GM12878 (cell line): Measurements from ENCODE around the gene TLCD3B.

Experiments used
- CTCF ChIP-seq, 3 experiments: IDR thresholded peaks in 2 of 3; conservative IDR thresholded peaks in 1 of 3; 2 replicates each; pipeline ENCODE4 v1.5.1; 2011; ENCODE audit warnings: low read depth in 3 of 3, low read length in 3 of 3, mild to moderate bottlenecking in 3 of 3, control low read depth in 2 of 3, moderate library complexity in 2 of 3, inconsistent platforms in 1 of 3, mixed read lengths in 1 of 3; ENCODE audit not compliant: control insufficient read depth in 2 of 3, insufficient read depth in 1 of 3; ENCODE audit errors: extremely low read depth in 1 of 3
- ETV6 ChIP-seq, 2 experiments: fragments of 450-650 bp in 1 of 2; IDR thresholded peaks in 1 of 2; conservative IDR thresholded peaks in 1 of 2; 2 replicates each; pipeline ENCODE4 v1.6.1; 2014; ENCODE audit warnings: antibody characterized with exemption in 1 of 2, borderline replicate concordance in 1 of 2, low read depth in 1 of 2, mild to moderate bottlenecking in 1 of 2, moderate library complexity in 1 of 2
- POLR2AphosphoS5 ChIP-seq: IDR thresholded peaks from 2 replicates; pipeline ENCODE4 v1.6.1; 2011; ENCODE audit warnings: mild to moderate bottlenecking, low read length, inconsistent platforms
- ZNF207 ChIP-seq: fragments of 450-650 bp; IDR thresholded peaks from 2 replicates; pipeline ENCODE4 v1.6.1; 2014; ENCODE audit warnings: antibody characterized with exemption, mild to moderate bottlenecking, borderline replicate concordance

DNA sequence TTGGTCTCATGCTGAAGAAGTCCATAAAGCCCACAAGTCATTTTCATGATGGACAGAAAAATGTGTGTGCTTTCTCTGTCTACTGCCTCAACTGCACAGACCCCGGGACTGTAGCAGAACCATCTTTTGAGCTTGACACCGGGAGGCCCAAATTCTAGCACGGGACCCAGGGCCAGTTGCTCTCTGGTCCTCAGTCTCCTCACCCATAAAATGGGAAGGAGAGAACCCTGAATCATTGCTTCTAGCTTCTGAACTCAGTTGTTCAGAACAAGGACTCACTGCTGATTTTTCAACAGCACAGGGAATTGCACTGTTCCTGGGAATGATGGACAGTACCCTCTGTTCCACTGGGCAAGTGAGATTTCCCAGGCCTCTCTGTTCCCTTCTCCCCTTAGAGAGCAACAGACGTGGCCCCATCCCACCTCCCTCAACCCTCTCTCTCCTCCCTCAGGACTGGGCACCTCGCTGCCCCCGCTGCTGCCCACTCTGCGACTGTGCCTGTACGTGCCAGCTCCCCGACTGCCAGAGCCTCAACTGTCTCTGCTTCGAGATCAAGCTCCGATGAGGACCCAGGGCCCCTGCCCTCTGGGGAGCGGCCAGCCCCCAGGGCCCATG is 32.3 kb upstream of the TLCD3B start:
- TF ChIP-seq CTCF (IDR thresholded peaks at IDR 0.05 in 2 of 3, conservative IDR thresholded peaks at IDR 0.05 in 1 of 3; ENCODE audit: control insufficient read depth in 2 of 3, extremely low read depth in 1 of 3, insufficient read depth in 1 of 3, low read depth in 3 of 3, low read length in 3 of 3) (no peak), ZNF207 (no peak), ETV6 (conservative IDR thresholded peaks at IDR 0.05 in 1 of 2, IDR thresholded peaks at IDR 0.05 in 1 of 2; ENCODE audit: borderline replicate concordance in 1 of 2, low read depth in 1 of 2) (no peak), POLR2AphosphoS5 (no peak)
